Inferior parietal cortex (tissue), 1 donor: Measurements from ENCODE around the gene ADAMTS13.
"Not testable (repeated sequence)": the region's sequence is repeated elsewhere in the genome, so short reads cannot be mapped to it uniquely, and the experiment has no call there.

Experiments
- DNase-seq: peaks from one replicate; pipeline ENCODE4 v3.0.0-alpha.2; 2016; ENCODE audit errors: extremely low spot score

The ADAMTS13 gene

DNA sequence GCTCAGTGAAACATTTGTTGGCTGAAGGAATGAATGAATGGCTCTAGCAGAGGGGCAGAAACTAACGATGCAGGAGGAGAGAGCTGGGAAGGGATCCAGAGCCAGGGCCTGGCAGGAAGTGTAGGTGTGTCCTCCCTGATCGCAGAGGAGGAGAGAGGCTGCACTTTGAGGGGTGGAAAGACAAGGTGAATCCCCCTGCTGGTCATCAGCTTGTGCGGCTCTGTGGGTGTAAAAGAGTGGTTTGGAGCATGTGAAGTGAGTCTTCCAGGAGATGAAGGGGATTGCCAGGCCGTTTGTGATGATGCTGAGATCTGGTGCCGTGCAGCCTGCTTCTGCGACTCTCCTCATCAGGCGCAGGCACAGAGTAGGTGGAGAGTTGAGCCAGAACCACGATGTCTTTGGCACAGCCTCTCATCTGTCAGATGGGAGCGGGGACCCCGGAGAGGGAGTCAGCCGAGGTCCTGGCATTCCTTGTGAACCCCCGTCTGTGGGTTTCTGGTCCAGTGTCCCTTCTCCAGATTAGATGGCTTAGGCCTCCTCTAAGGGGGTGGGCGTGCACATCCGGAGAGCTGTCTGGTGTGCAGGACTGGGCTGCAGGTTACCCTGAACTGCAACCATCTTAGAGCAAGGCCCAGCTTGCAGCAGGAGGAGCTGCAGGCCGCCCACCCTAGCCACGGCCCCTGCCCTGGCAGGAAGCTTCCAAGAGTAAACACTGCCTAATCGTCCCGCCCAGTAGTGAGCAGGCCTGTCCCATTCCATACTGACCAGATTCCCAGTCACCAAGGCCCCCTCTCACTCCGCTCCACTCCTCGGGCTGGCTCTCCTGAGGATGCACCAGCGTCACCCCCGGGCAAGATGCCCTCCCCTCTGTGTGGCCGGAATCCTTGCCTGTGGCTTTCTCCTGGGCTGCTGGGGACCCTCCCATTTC is at the start of gene ADAMTS13:
Gene ADAMTS13, plus strand, starts transcription at position 753 of the 928 bp plus-strand sequence. Its CDS starts 77 bp downstream, at position 830.
- DNase-seq: peak; percentile 9

GRCh38 chr9:133374612-133375115 is 47.5 kb upstream of the ADAMTS13 start:
- DNase-seq: no peak

- DNase-seq: no peak
Measured at GRCh38 chr9:133375116-133375723, 46.9 kb upstream of the ADAMTS13 start.

DNA sequence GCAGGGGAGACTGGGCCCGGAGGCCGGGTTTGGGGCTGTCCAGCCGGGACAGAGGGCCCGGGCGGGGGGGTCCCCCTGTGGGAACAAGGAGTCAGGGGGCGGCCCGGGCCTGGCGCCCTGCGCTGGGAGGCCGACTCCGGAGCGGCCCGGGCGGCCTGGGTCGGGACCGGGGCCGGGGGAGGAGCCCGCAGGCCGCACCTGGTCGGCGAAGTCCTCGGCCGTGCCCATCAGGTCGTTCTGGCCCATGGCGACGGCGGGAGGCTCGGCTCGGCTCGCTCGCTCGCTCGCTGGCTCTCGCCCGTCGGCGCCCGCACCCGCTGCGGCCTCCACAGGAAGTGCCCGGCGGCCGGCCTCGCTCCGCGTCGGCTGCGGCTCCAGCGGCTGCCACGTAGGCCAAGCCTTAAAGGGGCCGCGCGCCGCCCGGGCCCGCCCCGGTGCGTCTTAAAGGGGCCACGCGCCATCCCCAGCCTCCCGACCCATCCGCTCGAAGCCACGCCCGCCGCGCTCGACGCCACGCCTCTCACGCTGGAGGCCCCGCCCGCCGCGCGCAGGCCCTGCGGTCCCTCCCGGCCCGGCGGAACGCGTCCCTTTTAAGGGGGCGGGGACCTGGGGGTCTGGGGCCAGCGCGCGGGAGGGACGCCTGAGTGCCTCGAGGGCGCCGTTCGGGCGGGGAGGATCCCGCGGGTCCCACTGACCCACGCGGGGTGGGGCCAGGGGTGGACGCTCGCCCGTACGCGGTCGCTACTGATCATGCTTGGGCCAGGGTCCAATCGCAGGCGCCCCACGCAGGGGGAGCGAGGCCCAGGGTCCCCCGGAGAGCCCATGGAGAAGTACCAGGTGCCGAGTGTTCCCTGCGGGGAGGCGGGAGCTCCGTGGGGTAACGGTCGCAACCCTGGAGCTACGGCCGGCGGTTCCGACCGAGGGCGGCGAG is 46.2 kb upstream of the ADAMTS13 start, which contains the start of the genes STKLD1 and SURF4:
Gene STKLD1, plus strand, starts transcription at position 643 of the 931 bp plus-strand sequence. Its CDS starts 108 bp downstream, at position 751.
Gene SURF4, minus strand, starts transcription at position 337 of the 931 bp plus-strand sequence. Its CDS starts 91 bp downstream, at position 246.
- DNase-seq: peak; percentile 90

GRCh38 chr9:133377280-133377679 is 44.9 kb upstream of the ADAMTS13 start:
- DNase-seq: not testable (repeated sequence)

DNA sequence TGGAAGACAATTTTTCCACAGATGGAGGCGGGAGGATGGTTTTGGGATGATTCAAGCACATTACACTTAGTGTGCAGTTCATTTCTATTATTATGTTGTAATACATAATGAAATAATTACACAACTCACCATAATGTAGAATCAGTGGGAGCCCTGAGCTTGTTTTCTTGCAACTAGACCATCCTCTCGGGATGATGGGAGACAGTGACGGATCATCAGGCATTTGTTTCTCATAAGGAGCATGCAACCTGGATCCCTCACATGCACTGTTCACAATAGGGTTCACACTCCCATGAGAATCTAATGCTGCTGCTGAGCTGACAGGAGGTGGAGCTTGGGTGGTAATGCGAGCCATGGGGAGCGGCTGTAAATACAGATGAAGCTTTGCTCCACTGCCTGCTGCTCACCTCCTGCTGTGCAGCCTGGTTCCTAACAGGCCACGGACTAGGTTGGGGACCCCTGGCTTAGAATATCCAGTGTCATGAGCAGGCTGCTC is 44.4 kb upstream of the ADAMTS13 start:
- DNase-seq: no peak

GRCh38 chr9:133378408-133378962 is 43.7 kb upstream of the ADAMTS13 start:
- DNase-seq: no peak

GRCh38 chr9:133379153-133380086 is 42.7 kb upstream of the ADAMTS13 start:
- no peak for DNase-seq

GRCh38 chr9:133380734-133381133 is 41.4 kb upstream of the ADAMTS13 start:
- DNase-seq: peak; percentile 47

DNA sequence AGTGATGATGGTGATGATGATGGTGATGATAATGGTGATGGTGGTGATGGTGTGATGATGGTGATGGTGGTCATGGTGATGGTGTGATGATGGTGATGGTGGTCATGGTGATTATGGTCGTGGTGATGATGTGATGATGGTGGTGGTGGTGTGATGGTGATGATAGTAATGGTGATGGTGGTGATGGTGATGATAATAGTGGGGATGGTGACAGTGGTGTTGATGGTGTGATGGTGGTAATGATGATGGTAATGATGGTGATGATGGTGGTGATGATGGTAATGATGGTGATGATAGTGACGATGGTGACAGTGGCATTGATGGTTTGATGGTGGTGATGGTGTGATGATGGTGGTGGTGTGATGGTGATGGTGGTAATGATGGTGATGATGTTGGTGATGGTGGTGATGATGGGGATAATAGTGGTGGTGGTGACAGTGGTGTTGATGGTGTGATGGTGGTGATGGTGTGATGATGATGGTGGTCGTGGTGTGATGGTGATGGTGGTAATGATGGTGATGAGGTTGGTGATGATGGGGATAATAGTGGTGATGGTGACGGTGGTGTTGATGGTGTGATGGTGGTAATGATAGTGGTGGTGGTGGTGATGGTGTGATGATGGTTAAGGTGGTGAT is 39.5 kb upstream of the ADAMTS13 start:
- no peak for DNase-seq

DNA sequence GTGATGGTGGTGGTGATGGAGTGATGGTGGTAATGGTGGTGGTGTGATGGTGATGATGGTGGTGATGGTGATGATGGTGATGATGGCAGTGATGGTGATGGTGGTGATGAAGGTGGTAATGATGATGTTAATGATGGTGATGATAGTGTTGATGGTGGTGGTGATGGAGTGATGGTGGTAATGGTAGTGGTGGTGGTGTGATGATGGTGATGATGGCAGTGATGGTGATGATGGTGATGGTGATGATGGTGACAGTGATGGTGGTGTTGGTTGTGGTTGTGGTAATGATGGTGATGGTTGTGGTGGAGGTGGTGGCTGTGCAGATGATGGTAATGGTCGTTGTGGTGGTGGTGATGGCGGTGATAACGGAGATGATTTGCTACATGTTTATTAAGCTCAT is 38.7 kb upstream of the ADAMTS13 start:
- no peak for DNase-seq

GRCh38 chr9:133384736-133385321 is 37.3 kb upstream of the ADAMTS13 start:
- no peak for DNase-seq

GRCh38 chr9:133385452-133385851 is 36.7 kb upstream of the ADAMTS13 start:
- DNase-seq: no peak

- no peak for DNase-seq
Measured at GRCh38 chr9:133386338-133386737, 35.8 kb upstream of the ADAMTS13 start.

DNA sequence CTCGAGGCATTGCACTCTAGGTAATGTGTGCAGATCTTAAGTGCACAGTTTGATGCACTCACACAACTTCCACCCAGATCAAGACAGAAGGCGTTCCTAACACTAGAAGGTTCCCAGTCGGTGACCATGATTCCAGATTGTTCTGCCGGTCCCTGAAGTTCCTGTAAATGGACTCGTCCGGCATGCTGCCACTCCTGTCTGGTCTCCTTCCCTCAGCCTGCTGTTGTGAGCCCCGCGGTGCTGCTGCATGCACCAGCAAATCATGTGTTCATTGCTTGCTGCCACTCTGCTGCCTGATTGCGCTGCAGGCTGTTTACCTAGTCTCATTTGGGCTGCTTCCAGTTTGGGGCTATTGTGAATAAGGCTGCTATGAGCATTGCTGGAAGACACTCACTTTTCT is 34.5 kb upstream of the ADAMTS13 start:
- DNase-seq: no peak

DNA sequence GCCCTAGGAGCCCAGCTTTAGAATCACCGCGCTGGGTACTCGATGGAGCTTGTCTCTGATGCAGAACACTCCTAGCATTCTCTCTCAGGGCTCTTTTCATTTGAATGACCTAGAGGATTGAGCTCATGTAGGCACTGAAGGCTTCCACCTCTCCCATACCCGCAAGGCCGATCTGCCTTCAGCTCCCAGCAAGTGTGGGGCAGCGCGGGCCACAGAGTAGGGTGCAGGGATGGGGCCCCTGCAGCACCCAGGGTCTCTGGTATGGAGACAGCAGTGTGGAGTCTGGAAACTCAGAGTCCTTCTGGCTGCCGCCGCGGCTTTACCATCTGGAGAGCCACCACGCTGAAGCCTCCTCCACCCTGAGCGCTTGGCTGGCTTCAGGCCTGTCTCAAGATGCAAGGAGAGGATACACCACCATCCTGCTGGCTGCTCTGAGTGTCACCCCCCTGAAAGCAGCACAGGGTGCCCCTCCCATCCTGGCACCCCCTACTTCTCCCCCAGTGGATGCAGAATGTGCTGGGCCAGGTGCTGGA is 33.1 kb upstream of the ADAMTS13 start:
- DNase-seq: no peak

GRCh38 chr9:133389562-133389961 is 32.6 kb upstream of the ADAMTS13 start:
- no peak for DNase-seq

DNA sequence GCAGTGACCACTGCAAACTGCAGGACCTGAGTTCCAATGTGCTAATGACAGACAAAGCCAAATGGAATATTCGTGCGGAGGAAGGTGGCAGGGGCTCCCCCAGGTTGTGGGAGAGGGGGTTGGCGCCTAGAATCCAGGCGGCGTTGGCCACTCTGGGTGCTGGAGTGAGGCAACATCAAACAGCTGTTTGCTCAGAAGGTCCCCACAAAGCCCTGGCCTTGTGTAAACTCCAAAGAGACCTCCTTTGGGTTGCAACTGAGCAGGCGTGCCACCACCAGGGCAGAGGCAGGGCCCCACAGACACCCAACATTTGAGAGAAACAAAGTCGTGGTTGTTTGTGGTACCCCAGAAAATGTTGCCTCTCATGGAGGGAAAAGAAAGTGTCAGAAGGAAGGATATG is 31.5 kb upstream of the ADAMTS13 start:
- DNase-seq: no peak

- not testable (repeated sequence) for DNase-seq
Measured at GRCh38 chr9:133391449-133391848, 30.7 kb upstream of the ADAMTS13 start.
